NCI-H2227 treated with DMSO at 0.1 percent for 48 hours (cell line): ENCODE data around the gene NME3.
"Not testable (repeated sequence)": the region's sequence is repeated elsewhere in the genome, so short reads cannot be mapped to it uniquely, and the experiment has no call there.

Experiments
- DNase-seq: peaks from one replicate; lab custom pipeline; 2025; lab: John Stamatoyannopoulos, UW

NME3 gene

DNA sequence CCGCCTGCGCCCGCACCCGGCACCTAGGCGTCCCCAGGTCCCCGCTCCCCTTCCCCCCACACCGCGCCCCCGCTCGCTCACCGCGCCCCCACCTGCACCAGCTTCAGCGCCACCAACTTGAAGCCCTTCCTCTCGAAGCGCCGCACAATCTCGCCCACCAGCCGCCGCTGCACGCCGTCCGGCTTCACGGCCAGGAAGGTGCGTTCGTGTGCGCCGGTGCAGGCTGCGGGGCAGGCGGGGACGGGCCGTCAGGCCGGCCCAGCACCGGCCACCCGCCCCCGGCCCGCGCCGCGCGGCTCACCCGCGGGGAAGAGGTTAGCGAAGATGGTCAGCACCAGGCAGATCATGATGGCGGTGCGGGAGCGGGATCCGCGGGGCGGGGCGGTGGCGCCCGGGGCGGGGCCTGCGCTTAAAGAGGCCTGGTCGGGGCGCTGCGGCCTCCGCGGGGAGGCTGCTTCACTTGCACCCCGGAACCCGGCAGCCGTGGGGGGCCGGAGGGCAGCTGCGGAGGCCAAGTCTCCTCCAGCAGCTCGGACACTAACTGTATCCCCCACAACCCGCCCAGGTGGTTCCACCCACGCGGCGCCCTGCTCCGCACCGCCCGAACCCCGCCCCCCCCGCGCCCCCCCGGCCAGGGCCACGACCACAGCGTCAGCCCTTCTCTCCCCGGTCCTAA, at the start of gene NME3:
NME3 (minus strand) TSS at position 356 of the 676 bp plus-strand sequence; CDS start at position 347, 9 bp downstream.
- DNase-seq = peak; percentile 41

DNA sequence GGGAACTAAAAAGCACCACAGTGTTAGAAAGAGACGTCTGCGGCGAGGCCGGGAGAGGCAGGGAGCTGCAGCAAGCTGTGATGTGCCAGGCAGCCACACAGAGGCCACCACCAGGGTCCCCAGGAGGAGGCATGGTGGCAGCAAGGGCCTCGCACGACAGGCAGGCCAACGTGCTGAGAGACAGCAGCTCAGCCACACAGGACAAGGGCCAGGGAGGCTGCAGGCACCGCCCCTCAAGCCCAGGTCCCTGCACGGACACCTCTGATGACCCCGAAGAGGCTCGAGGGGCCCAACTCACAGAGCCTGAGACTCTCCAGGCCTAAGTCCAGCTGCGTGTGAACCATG, 49.6 kb upstream of the NME3 start:
- DNase-seq = no peak

DNA sequence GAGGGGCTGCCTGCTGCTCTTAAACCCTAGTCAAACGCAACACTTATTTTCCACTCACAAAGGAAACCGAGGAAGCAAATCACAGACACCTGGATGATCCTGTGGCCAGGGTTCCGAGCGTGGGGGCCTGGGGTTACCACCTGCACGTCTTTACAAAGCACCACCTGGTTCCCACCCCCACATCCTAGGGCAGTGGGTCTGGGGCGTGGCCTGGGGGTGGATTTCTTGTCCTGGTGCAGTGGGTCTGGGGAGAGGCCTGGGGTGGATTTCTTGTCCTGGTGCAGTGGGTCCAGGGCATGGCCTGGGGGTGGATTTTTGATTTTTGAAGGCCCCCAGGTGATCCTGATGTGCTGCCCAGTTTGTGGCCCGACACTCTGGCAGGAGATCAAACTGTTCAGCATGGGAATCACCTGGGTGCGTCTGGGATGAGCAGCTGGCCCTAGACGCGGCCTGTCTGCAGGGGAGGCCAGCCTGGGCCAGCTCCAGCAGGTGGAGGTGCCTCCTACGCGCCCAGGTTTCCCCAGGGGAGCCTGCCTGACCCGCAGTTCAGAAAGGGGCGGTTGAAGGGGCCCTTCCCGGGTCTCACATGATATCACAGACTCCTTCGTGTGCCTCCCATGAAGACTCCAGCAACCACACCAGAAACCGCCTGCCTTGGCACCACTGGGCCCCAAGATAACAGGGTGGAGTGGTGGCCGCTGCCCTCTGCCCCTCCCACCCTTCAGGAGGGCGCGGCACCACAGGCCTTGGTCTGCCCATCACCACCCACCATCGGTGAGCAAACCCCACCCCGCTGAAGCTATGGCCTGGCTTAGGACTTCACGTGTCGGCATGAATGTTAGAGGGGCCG, 49.0 kb upstream of the NME3 start:
- DNase-seq = no peak

DNA sequence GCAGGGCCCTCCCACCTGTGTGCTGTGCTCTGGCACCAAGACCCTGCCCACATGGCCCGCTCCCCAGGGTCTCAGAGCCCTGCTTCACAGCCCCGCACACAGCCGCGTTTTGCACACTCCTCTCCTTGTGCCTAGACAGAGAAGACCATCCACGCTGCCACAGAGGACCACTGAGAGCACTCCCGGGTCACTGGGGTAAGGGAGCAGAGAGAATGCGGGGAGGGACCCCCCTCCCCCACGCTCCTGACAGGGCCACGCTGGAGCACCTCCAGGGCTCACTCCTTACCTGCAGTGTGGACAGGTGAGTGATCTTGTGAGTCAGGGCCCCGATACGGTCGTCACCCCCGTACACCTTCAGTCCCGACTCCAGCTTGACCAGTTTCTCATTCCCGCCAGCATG, 48.3 kb upstream of the NME3 start:
- DNase-seq = no peak

DNA sequence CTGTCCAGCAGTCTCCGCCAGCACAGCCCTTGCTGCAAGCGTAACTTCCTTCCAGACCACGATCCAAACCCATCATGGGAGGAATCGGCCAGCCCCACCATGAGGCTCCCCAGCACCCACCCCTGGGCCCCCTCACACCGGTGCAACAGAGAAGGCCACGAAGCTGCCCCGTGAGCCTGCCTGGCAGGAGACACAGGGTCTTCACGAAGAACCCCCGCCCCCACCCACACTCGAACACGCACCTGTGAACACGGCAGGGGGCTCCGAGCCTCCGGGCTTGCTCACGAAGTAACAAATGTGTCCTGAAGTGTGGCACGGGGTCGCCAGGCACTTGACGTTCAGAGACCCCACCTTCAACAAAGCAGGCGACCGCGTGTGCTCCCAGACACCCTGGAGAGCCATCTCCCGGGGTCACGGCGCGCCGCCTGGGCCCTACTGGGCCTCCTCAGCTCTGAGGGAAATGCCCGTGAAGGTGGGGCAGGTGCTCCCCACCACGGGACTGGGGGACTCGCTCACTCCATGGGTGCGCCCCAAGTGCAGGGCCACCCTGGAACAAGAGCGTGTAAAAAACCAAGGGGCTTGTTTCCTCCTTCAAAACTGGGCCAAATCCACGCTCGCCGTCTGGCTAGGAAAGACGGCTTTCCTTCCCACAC, 47.7 kb upstream of the NME3 start:
- DNase-seq = no peak

DNA sequence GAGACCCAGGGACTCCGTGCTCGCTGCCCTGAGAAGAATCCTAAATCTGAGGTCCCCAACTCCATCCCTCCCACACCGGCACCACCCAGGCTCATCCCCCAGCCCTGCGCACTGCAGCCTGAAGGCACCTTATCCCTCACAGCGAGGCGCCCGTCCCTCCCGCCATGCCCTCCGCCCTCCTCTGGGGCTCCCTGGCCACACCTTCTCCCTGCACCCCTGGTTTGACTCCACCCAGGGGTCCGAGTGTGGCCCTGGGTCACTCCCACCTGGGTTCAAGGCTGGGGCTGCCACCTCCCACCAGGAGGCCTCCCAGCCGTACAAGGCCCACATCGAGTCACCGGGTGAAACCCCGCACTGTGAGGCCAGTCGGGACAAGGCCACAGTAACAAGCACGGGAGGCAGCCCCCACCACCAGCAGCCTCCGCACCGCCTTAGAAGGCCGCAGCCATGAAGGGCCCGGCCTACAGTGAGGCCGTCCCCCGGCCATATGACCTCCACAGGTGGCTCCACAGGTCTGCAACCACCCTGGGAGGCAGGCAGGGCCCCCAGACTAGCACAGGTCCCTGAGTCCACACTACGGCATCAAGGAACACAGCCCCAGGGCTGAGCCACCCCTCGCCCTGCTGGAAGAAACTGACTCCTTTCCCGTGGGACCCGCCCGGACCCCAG, 47.0 kb upstream of the NME3 start:
- DNase-seq = no peak

DNA sequence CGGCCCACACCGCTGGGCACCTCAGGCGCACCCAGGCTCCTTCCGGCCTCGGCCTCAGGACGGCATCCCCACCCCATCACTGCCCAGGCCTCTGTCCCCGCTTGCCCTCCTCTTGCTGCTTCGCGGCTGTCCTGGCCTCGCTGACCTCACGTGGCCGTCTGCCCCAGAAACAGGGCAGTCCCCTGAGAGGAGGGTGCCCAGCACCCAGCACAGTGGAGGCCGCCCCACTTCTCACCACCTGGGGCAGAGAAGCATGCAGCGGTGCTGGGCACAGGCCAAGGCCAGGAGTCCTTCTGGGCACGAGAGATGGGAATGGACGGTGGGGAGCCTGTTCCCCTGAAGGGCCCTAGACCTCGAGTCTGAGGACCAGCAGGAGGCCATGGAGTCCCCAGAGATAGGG, 46.4 kb upstream of the NME3 start:
- DNase-seq = no peak

DNA sequence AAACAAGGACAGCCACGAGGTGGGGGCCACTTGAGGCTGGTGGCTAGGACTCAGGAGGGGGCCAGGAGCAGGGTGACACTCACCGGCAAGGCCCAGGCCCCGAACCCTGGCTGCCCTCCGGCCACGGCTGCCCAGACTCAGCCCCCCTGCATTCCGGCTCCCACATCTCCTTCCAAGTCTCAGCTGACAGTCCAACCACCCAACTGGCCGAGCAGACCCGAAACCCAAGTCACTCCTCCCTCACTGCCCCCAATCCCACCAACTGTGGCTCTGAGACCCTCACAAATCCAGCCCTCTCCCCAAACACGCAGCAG, 45.9 kb upstream of the NME3 start:
- no peak for DNase-seq

DNA sequence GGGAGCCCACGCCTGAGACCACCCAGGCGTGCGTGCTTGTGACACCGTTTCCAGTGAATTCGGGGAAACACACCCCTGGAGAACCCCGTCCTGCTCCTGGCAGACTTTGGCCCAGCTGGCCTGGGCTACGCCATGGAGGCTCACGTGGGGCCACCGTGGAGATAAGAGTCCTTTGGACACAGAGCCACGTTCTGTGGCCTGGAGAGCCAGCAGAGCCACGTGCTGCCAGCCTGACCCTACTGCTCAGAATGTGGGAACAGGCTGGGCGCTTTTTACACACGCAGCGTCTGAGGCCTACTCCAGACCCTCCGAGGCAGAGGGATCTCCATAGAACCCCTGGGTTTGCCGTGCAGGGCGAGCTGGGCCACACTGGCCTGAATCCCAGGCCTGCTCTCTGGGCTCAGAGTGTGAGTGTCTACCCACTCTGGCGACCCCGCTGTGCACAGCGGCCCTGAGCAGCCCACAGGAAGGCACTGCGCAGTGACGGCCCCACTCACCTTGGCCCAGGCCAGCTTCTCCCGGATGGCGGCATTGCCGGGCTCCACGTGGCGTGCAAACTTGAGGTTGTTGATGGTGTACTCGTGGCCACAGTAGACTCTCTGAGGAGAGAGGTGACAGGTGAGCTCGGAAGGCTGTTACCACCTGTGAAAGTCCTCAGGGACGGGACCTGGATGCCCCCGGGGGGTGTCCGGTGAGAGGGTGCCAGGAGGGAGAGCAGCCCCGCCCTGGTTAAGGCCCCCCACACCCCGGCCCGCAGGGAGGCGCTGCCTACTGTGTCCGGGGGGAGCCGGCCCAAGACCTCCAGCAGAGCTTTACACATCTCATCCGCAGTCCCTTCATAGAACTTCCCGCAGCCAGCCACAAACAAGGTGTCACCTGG, 45.3 kb upstream of the NME3 start:
- DNase-seq = no peak

DNA sequence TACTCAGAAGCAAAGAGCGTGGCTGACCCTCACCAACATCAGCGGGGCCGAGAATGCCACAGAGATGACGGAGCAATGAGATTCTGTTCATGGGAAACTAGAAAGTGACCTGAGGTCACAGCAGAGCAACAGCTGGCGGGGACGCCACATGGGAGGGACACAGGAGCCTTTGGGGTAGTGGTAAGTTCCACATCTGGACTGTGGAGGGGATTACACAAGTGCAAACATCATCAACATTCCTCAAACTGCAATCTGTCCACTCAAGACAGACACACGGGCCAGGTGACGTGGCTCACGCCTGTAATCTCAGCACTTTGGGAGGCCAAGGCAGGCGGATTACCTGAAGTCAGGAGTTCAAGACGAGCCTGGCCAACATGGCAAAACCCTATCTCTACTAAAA, 44.1 kb upstream of the NME3 start:
- no peak for DNase-seq

DNA sequence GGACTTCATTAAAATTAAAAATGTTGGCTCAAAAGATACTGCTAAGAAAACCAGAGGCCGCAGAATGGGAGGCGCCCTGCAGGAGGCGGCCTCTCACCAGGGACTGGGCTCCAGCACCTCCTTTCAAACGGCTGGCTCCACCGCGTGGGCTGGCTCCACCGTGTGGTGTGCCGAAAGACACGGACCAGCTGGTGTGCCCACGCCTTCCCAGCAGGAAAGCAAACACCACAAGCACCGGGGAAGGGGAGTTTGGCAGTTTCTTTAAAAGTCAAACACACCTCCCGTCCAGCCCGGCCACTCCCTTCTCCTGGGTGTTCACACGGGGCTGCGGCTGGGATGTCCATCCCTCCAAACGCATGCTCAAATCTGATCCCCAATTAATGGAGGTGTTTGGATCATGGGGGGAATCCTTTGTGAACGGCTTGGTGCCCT, 41.4 kb upstream of the NME3 start:
- DNase-seq = peak; percentile 63

DNA sequence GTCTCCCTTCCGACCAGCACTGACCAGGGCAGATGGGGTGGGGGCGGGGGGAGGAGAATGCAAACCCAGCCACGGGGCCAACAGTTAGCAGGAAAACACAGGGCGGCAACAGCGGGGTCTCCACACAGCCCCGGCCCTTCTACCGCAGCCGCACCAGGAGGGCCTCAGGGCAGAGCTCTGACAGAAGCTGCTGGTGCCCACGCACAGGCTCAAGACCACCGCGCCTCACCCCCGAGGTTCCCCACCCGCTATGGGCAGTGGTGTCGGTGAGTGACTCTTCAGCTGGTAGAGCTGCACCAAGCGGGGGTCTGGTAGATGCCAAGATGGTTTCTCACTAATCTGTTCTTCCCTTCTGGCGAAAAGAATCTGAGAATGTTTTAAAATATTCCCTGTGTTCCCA, 39.2 kb upstream of the NME3 start:
- DNase-seq = no peak

DNA sequence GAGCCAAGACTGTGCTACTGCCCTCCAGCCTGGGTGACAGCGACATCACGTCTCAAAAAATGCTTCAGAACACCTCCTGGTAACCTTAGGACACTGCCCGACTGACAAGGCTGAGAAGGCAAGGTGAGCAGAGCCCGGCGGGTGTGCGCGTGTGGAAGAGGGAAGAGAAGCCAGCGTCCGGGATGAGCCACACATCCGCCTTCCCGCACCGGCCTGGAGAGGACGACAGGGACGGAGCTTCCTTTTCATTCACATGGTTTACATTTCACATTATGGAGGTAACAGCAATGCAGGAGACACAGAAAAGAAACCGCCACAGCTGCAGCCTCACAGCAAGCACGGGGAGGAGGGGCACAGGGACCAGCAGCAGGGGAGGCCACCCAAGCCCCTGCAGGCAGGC, 38.8 kb upstream of the NME3 start:
- no peak for DNase-seq

DNA sequence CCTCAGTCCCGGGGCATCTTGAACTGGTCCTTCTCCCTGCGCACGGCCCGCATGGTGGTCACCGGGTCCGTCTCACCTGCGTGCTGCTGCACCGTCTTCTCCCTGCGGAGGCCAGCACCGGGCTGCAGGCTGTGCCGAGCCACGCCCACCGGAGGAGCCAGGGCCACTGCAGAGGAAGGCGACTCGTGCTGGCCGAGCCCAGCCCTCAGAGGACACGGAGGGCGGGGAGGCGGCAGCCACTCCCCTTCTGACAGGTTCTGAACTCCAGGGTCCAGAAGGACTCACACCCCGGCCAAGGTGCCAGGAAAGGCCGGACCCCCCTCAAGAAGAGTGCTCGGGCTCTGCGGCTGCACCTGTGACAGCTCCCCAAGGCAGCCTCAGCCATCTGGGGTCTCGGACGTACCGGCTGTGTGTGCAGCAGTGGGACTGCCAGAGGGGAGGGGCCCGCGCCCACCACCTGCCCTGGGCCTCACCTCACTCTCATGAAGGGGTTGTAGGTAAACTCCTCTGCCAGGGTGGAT, 38.0 kb upstream of the NME3 start:
- DNase-seq = no peak

DNA sequence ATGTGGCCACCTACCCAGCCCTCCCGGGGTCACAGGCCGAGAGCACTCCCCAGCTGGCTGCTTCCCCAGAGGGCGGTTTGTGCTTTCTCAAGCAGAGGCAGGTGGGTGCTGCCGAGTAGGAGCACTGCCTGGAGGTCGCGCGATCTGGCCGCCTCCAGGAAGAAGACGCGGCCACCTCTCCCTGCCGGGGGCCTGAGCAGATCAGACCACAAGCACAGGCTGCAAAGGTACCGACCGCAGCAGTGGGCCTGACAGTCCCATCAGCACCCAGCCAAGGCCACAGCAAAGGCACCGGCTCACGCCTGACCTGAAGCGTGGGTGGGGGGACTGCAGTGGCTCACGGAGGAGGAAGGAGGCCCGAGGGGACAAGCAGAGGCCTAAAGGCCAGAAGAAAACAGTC, 37.3 kb upstream of the NME3 start:
- no peak for DNase-seq

DNA sequence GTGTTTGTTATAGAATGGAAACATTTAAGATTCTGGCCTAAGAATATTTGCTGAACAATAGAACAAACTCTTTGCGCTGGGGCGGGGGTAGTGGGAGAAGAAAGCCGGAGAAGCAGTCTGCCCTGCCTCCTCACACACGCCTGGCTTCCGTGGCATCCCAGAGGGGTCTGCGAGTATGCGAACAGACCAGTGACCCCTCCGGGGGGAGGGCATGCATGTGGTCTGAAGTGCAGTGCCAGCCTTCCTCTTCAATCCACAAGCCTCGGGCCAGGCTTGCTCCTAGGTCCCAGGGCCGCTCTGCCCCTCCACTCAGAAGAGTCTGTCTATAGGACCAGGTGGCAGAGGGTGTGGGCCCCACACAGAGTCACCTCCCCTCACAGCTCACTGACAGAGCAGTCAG, 36.3 kb upstream of the NME3 start:
- no peak for DNase-seq

DNA sequence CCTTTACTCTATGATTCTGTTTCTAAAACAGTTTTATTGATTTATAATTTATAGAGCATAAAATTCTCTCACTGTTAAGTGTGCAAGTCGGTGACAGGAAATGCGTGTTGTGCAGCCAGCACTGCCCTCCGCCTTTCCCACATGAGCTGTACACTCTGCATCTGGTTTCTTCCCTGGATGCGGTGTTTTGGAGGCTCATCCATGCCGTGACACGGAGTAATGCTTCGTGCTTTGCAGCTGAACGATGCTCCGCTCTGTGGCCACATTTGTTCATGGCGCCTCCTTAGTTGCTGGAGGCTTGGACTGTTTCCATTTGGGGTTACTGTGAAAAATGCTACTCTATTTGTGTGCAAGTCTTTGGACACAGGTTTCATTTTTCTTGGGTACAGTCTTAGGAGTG, 29.4 kb upstream of the NME3 start:
- no peak for DNase-seq

DNA sequence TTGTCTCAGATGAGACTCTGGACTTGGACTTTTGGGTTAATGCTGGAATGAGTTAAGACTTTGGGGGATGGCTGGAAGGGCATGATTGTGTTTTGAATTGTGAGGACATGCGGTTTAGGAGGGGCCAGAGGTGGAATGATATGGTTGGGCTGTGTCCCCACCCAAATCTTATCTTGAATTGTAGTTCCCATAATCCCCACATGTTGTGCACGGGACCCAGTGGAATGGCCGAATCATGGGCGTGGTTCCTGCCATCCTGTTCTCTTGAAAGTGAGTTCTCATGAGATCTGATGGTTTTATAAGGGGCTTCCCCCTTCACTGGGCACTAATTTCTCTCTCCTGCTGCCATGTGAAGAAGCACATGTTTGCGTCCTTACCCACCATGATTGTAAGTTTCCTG, 27.9 kb upstream of the NME3 start:
- not testable (repeated sequence) for DNase-seq

DNA sequence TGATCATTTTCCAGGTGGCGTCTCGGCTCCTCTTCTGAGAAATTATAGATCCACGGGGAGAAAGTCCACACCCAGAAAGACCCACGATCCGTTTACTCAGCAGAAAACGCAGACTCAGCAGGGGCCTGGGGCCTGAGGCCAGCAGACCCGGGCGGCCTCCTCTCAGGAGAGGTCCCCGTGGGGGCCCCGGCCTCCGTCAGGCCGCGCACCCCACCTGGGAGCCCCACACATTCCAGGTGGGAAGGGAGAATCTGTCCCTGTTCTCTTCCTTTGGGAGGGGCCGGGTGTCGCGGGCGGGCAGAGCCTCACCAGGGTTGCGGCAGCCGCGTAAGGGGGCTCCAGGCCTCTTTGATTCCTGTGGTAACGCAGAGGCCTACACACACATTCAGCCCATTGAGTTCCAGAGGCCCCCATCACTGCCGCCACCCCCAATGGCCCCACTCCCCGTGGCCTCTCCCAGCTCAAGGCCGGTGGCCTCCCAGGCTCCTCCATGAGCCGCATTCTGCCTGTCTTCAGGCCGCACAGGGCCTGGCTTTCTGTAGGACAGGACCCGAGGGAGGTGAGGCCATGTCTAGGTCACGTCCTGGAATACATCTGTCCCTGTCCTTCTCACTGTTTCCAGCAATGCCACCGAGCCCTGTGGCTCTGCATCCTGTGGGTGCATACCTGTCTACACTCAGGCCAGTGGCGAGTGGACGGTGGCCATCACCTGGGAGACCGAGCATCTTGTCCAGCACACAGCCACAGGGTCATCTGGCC, 23.7 kb upstream of the NME3 start:
- no peak for DNase-seq

DNA sequence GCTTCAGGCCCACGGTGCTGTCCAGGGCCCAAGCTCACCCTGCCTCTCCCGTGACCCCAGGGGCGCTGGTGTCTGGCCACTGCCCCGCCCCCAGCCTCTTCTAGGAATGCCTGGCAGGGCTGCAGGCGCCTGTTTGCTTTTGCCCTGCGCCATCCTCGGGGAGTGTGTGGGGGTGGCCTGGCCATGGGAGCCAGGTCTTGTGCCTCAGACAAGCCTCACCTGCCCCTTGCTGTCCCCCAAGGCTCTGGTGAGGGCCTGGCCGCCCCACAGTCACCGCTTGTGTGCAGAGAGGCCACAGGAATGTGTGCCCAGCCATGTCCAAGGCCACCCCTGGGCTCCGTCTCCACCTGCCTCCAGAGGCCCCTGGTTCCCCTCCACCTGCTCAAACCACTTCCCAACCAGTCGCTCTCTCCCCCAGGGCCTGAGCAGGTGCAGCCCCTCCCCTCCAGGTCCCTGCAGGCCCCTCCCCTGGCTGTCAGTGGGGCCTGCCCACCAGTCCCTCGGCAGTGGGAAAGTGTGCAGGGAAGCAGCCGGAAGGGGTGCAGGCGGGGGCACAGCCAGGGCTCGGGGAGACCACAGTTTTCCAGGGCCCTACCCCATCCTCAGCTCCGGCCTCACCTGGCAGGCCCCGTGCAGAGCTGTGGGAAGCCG, 23.0 kb upstream of the NME3 start:
- no peak for DNase-seq
